IPS-18a (cell line): ENCODE results near the gene ZNF804B.

Experiments used
- H3K27ac ChIP-seq: one replicate; pipeline ENCODE4 v1.5.1; 2013; ENCODE audit warnings: low read length
- H3K27me3 ChIP-seq: one replicate; pipeline ENCODE4 v1.6.1; 2013; ENCODE audit warnings: mild to moderate bottlenecking, low read length; ENCODE audit not compliant: control insufficient read depth, insufficient read depth
- H3K36me3 ChIP-seq: one replicate; pipeline ENCODE4 v1.6.1; 2013; ENCODE audit warnings: low read depth, low read length; ENCODE audit not compliant: control insufficient read depth
- H3K4me1 ChIP-seq: one replicate; pipeline ENCODE4 v1.6.1; 2013; ENCODE audit warnings: low read depth, low read length; ENCODE audit not compliant: control insufficient read depth
- H3K4me3 ChIP-seq: one replicate; pipeline ENCODE4 v1.5.1; 2013; ENCODE audit warnings: low read length
- H3K9ac ChIP-seq: one replicate; pipeline ENCODE4 v1.6.1; 2013; ENCODE audit warnings: mild to moderate bottlenecking, low read length, moderate library complexity
- H3K9me3 ChIP-seq: one replicate; pipeline ENCODE4 v1.6.1; 2013; ENCODE audit warnings: low read depth, low read length; ENCODE audit not compliant: control insufficient read depth

Gene ZNF804B

DNA sequence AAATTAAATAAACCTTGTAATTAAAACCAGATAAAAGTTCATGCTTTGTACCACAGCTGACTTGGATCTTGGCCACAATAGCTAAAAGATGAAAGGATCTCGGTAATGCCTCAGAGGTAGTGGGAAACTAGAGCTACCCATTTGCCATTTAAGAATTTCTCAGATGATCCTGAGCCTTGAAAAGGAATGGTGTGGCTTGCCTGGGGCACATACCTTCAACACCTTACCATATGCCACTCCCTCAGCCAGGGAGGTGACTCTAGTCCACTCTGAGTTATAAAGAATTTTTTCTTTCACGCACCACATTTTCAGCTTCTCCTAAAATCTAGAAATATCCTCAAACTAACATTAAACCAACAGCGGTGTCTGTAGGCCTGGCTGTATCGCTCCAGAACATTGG, 552.4 kb downstream of the ZNF804B start:
- Histone ChIP-seq H3K27me3 (no peaks in the 10 kb centered on the region), H3K27ac (no peak overlapping the region), H3K4me1 (no peaks in the 10 kb centered on the region), H3K9me3 (no peaks in the 10 kb centered on the region), H3K4me3 (no peak overlapping the region), H3K36me3 (no peaks in the 10 kb centered on the region), H3K9ac (no peak overlapping the region)

- H3K9me3 ChIP-seq = no peaks in the 10 kb centered on the region
- no peaks in the 10 kb centered on the region for H3K36me3 ChIP-seq
- no peak overlapping the region for H3K9ac ChIP-seq
- H3K4me1 ChIP-seq = no peaks in the 10 kb centered on the region
- H3K4me3 ChIP-seq = no peak overlapping the region
- H3K27me3 ChIP-seq = no peaks in the 10 kb centered on the region
- H3K27ac ChIP-seq = no peak overlapping the region
These were observed 553.1 kb downstream of the ZNF804B start for GRCh38 chr7:89312551-89312950.

DNA sequence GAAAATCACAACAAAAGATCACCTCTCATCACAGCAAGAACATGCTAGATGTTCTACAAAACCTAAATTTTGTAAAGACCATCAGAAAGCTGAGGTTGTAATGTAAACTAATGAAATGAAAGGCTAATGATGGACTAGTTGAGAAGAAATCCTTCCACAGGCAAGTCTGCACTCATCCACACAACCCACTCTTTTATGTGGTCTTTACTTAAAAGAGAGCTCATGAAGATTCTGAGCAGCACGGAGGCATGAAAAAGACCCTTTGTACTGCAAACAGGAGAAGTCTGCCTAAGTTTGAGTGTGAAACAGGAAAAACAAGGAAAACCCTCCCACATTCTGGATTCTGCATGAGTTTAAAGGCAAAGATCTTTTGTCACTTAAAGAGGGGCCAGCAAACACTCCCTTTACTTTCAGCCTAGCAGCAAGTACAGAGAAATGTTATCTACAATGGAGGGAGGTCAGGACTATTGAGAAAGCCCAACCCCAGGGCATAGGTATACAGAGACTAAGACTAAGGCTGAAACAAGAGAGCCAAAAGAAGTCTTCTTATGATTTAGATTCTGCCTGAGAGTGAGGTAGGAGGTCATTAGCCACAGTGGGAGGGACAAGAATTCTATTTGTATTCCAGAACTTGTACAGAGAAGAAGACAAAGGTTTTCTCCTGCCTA, 557.2 kb downstream of the ZNF804B start:
- no peaks in the 10 kb centered on the region for H3K4me1 ChIP-seq
- no peaks in the 10 kb centered on the region for H3K27me3 ChIP-seq
- H3K9ac ChIP-seq = no peak overlapping the region
- H3K9me3 ChIP-seq = peaks cover 7% of the 10 kb centered on the region
- no peak overlapping the region for H3K27ac ChIP-seq
- H3K4me3 ChIP-seq = no peak overlapping the region
- H3K36me3 ChIP-seq = no peaks in the 10 kb centered on the region

- Histone ChIP-seq H3K36me3 (no peaks in the 10 kb centered on the region), H3K9me3 (no peaks in the 10 kb centered on the region), H3K4me3 (no peak overlapping the region), H3K4me1 (no peaks in the 10 kb centered on the region), H3K27me3 (no peaks in the 10 kb centered on the region), H3K9ac (no peak overlapping the region), H3K27ac (no peak overlapping the region)
These were observed 572.5 kb downstream of the ZNF804B start for GRCh38 chr7:89332026-89332425.

DNA sequence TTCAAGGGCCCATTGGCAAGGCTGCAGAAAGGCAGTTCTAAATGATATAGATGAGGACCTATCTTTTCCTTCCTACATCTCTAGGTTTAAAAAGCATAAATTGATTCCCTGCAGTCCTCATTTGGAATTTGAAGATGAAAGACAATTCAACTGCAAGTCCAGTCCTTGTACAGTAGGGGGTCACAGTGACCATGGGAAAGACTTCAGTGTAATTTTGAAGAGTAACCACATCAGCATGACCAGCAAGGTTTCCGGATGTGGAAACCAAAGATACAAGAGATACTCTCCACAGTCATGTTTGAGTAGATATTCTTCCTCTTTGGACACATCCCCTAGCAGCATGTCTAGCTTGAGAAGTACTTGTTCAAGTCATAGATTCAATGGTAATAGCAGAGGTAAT, 575.3 kb downstream of the ZNF804B start:
- H3K9ac ChIP-seq = no peak overlapping the region
- no peak overlapping the region for H3K27ac ChIP-seq
- H3K4me3 ChIP-seq = no peak overlapping the region
- no peaks in the 10 kb centered on the region for H3K27me3 ChIP-seq
- H3K9me3 ChIP-seq = no peaks in the 10 kb centered on the region
- H3K4me1 ChIP-seq = no peaks in the 10 kb centered on the region
- H3K36me3 ChIP-seq = no peaks in the 10 kb centered on the region

GRCh38 chr7:89335490-89335889, 576.0 kb downstream of the ZNF804B start:
- H3K9me3 ChIP-seq = no peaks in the 10 kb centered on the region
- H3K36me3 ChIP-seq = no peaks in the 10 kb centered on the region
- H3K4me3 ChIP-seq = no peak overlapping the region
- no peak overlapping the region for H3K9ac ChIP-seq
- H3K27ac ChIP-seq = no peak overlapping the region
- peaks cover 5% of the 10 kb centered on the region for H3K4me1 ChIP-seq
- no peaks in the 10 kb centered on the region for H3K27me3 ChIP-seq

DNA sequence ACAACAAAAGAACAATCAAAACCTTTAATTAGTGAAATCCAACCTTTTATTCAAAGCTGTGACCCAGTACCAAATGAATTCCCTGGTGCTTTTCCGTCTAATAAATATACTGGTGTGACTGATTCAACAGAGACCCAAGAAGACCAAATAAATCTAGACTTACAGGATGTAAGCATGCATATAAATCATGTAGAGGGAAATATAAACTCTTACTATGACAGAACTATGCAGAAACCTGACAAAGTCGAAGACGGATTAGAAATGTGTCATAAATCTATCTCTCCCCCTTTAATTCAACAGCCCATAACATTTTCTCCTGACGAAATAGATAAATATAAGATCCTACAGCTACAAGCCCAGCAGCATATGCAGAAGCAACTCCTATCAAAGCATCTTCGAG, 576.6 kb downstream of the ZNF804B start:
- Histone ChIP-seq H3K36me3 (no peaks in the 10 kb centered on the region), H3K27me3 (no peaks in the 10 kb centered on the region), H3K4me3 (no peak overlapping the region), H3K9me3 (no peaks in the 10 kb centered on the region), H3K27ac (no peak overlapping the region), H3K9ac (no peak overlapping the region), H3K4me1 (peaks cover 5% of the 10 kb centered on the region)

DNA sequence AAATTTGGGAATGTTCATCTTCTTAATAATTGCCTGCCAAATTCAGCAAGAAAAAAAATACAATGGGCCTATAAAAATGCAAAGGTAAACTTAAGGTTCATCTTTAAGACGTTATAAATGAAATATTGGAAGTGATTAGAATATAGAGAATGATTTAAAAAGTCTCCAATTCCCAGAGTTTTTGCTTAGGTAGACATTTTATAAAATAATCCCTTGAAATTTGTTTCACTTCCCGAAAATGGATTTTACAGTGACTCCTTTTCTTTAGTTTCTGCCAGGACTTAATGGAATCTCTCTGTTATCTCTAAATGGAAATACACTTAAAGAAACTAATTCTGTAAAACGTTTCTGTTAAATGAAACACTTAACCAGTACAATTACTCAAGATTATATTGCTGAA, 580.2 kb downstream of the ZNF804B start:
- no peaks in the 10 kb centered on the region for H3K9me3 ChIP-seq
- peaks cover 5% of the 10 kb centered on the region for H3K4me1 ChIP-seq
- H3K9ac ChIP-seq = no peak overlapping the region
- H3K4me3 ChIP-seq = no peak overlapping the region
- no peaks in the 10 kb centered on the region for H3K36me3 ChIP-seq
- H3K27me3 ChIP-seq = no peaks in the 10 kb centered on the region
- H3K27ac ChIP-seq = no peak overlapping the region

DNA sequence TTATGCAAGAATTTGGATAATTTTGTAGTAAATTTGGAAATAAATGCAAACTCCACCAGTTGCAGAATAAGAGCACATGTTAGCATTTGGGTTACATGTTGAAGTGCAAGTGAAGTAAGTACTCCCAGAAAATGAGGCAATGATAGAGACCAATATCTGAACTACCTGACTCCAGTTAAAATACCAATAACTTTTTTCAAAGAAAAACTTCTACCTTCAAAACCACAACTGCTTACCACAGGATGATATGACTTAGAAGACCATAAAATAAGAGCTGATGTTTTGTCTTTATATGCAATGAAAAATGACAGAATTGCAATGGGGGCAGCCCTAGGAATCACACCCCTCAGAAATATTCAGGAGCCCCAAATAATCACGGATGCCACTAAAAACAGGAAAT, 597.6 kb downstream of the ZNF804B start:
- Histone ChIP-seq H3K36me3 (no peaks in the 10 kb centered on the region), H3K4me3 (no peak overlapping the region), H3K9ac (no peak overlapping the region), H3K27ac (no peak overlapping the region), H3K4me1 (no peaks in the 10 kb centered on the region), H3K27me3 (no peaks in the 10 kb centered on the region), H3K9me3 (no peaks in the 10 kb centered on the region)

DNA sequence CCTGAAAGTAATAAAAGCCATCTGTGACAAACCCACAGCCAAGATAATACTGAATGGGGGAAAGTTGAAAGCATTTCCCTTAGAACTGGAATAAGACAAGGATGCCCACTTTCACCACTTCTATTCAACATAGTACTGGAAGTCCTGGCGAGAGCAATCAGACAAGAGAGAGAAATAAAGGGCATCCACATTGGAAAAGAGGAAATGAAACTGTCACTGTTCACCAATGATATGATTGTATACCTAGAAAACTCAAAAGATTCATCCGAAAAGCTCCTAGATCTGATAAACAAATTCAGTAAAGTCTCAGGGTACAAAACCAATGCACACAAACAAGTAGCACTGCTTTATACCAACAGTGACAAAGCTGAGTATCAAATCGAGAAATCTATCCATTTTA, 617.7 kb downstream of the ZNF804B start:
- Histone ChIP-seq H3K27ac (no peak overlapping the region), H3K9ac (no peak overlapping the region), H3K4me3 (no peak overlapping the region), H3K27me3 (no peaks in the 10 kb centered on the region), H3K9me3 (no peaks in the 10 kb centered on the region), H3K4me1 (no peaks in the 10 kb centered on the region), H3K36me3 (no peaks in the 10 kb centered on the region)

DNA sequence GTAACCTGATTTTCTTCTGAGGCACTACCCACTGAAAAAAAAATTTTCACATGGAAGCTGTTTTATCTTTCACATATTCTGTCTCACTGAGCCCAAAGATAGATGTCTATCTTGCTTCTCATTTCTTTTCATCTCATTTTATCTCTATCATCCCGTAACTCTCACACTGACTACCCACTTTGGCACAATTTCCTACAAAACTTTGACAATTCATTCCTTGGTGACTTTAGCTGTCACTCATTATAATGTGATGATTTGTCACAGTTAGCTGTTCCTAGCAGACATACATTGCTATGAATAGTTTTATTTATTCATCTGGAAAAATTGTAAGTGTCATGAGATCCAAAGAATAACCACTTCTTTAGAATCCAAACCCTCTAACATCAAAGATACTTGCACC, 625.9 kb downstream of the ZNF804B start:
- Histone ChIP-seq H3K9ac (no peak overlapping the region), H3K4me3 (no peak overlapping the region), H3K4me1 (no peaks in the 10 kb centered on the region), H3K27ac (no peak overlapping the region), H3K9me3 (peaks cover 3% of the 10 kb centered on the region), H3K27me3 (no peaks in the 10 kb centered on the region), H3K36me3 (no peaks in the 10 kb centered on the region)
